HepG2 (cell line): ENCODE measurements around the gene TRDN. TPM values are rescaled to one million over a fixed set of nuclear protein-coding genes. Genes with fewer than 3 reads are reported as not detected.

Experiments
- ATAC-seq: fragments of 200-7000 bp; cut with Tn5 transposase; 3 replicates; pipeline ENCODE4 v1.9.1; 2020; ENCODE audit warnings: mild to moderate bottlenecking, moderate library complexity
- BruUV-seq: library from RNA; stranded (reverse); fragments of 400-500 nt; replicated peaks from 2 replicates; lab custom pipeline; 2021; lab: Mats Ljungman, UMichigan
- CTCF ChIA-PET: fragments of 300-600 bp; formaldehyde crosslinking; extraction: SDS; loops from one replicate; lab custom pipeline; 2021; ENCODE audit warnings: low total read pairs, inconsistent platforms, low intra/inter-chr PET ratio; lab: Yijun Ruan, JAX
- POLR2A ChIA-PET: fragments of 350-600 bp; sonication (Branson Sonifier 250); formaldehyde crosslinking; loops from one replicate; lab custom pipeline; 2020; ENCODE audit warnings: antibody characterized with exemption, inconsistent platforms; lab: Yijun Ruan, JAX
- DNase-seq: peaks from one replicate; pipeline ENCODE4 v3.0.0-alpha.2; 2015; ENCODE audit warnings: low spot score
- FAIRE-seq: peaks from 3 replicates; lab custom pipeline; 2011; peaks lifted over from hg19 to GRCh38; lab: Jason Lieb, UNC
- H2AFZ ChIP-seq: one replicate; pipeline ENCODE4 v1.6.1; 2011; ENCODE audit warnings: low read length, inconsistent platforms
- H3K27ac ChIP-seq: fragments of 300-600 bp; 3 replicates; pipeline ENCODE4 v1.8.0; 2011; ENCODE audit warnings: mixed run types, mild to moderate bottlenecking, mixed read lengths, low read length, inconsistent platforms; ENCODE audit not compliant: insufficient read depth; ENCODE audit errors: extremely low read length
- H3K27me3 ChIP-seq, 2 experiments: fragments of 200-600 bp in 1 of 2; 2 replicates in 1 of 2; 3 replicates in 1 of 2; pipeline versions ENCODE4 v1.6.0 to v1.8.0; 2011; ENCODE audit warnings: low read length in 2 of 2, mild to moderate bottlenecking in 2 of 2, moderate library complexity in 2 of 2, inconsistent platforms in 1 of 2; ENCODE audit not compliant: insufficient read depth in 2 of 2, control insufficient read depth in 1 of 2
- H3K36me3 ChIP-seq, 2 experiments: fragments of 200-600 bp in 1 of 2; replicated peaks in 1 of 2; 2 replicates in 1 of 2; 3 replicates in 1 of 2; pipeline versions ENCODE4 v1.5.1 to v1.8.0; 2011; ENCODE audit warnings: low read length in 2 of 2, inconsistent platforms in 1 of 2; ENCODE audit not compliant: insufficient read depth in 2 of 2, control insufficient read depth in 1 of 2
- H3K4me1 ChIP-seq: 2 replicates; pipeline ENCODE4 v1.5.1; 2012; ENCODE audit warnings: low read length, inconsistent platforms; ENCODE audit not compliant: insufficient read depth
- H3K4me2 ChIP-seq: 2 replicates; pipeline ENCODE4 v1.6.0; 2011; ENCODE audit warnings: low read depth, low read length, inconsistent platforms
- H3K4me3 ChIP-seq, 3 experiments: fragments of 200-600 bp in 1 of 3; sonication (generic), shearing (Covaris generic) in 1 of 3; replicated peaks in 1 of 3; 2 replicates each; pipeline ENCODE4 v1.5.1; 2011 to 2016; ENCODE audit warnings: low read length in 3 of 3, inconsistent platforms in 2 of 3, low read depth in 2 of 3, mild to moderate bottlenecking in 2 of 3, control low read depth in 1 of 3, mixed read lengths in 1 of 3; ENCODE audit not compliant: insufficient read depth in 1 of 3
- H3K79me2 ChIP-seq: one replicate; pipeline ENCODE4 v1.6.1; 2011; ENCODE audit warnings: low read length, inconsistent platforms; ENCODE audit not compliant: insufficient read depth
- H3K9ac ChIP-seq: 2 replicates; pipeline ENCODE4 v1.6.0; 2011; ENCODE audit warnings: mild to moderate bottlenecking, low read depth, low read length, inconsistent platforms; ENCODE audit not compliant: insufficient read depth
- H3K9me3 ChIP-seq: 2 replicates; pipeline ENCODE4 v1.5.1; 2012; ENCODE audit warnings: mild to moderate bottlenecking, low read length
- H4K20me1 ChIP-seq: 2 replicates; pipeline ENCODE4 v1.6.0; 2011; ENCODE audit warnings: inconsistent platforms, mild to moderate bottlenecking, low read length, moderate library complexity; ENCODE audit not compliant: insufficient read depth
- SP140L ChIP-seq: sonication (generic); formaldehyde crosslinking; IDR thresholded peaks from 2 replicates; pipeline ENCODE4 v1.4.0; 2020; ENCODE audit warnings: missing genetic modification reagents, borderline replicate concordance
- ZNF501 ChIP-seq: sonication (generic); formaldehyde crosslinking; IDR thresholded peaks from 2 replicates; pipeline ENCODE4 v1.5.1; 2020; ENCODE audit warnings: mild to moderate bottlenecking, moderate library complexity, missing genetic modification reagents
- WGBS: methylation state at CpG from one replicate; pipeline ENCODE4 v1.1.6; 2017; ENCODE audit warnings: low lambda C conversion rate; 5-methylcytosine and 5-hydroxymethylcytosine counted together
- in situ Hi-C: cut with HindIII; loops from 2 replicates; pipeline ENCODE4 v1.10.0; 2017; ENCODE audit warnings: low pct_unique_long_range_greater_than_20kb; ENCODE audit not compliant: extremely low pct_ligation_motif_present
- intact Hi-C: fragments of 100-400 bp; cut with micrococcal nuclease; formaldehyde crosslinking; loops from one replicate; pipeline ENCODE4 v1.10.0; 2022; ENCODE audit not compliant: unreplicated experiment
- polyA plus RNA-seq, 8 experiments: library from polyadenylated mRNA; depleted of rRNA in 3 of 8; stranded (reverse) in 7 of 8; unstranded in 1 of 8; fragments of >200 nt; fragmentation: Illumina TruSeq in 4 of 8; extraction: Trizol in 4 of 8; gene quantifications; 2 replicates each; pipeline versions ENCODE4 v1.2.1 to v1.2.3, GENCODE V29; 2011 to 2016; ENCODE audit warnings: low read depth in 4 of 8, missing spikeins in 1 of 8, mixed read lengths in 1 of 8; ENCODE audit not compliant: insufficient read depth in 1 of 8
- total RNA-seq, 5 experiments: library from RNA; depleted of rRNA; stranded (reverse); fragments of >200 nt; fragmentation: Illumina TruSeq; extraction: Trizol; gene quantifications; 2 replicates each; pipeline ENCODE4 v1.2.3, GENCODE V29; 2016; ENCODE audit warnings: low read depth in 1 of 5

The TRDN gene
- total and polyA plus RNA-seq, 2 of the 13 experiments (the other 11 are each of a cell fraction or from before 2014, with no cell fraction given) = not detected

DNA sequence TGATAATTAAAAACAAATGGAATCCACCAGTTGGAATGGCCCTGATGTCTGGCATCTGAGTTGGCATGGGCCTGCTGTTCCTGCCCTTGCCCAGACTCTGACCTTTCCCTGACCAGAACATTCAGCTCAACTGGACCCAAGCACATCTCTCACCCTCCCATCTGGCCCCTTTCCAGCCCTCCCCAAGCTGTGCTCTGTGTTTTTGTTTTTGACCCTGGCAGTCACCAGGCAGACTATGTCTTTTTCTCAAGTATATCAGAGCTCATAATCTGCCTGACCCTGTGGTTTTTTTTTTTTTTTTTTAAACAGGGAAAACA is 117.6 kb downstream of the TRDN start:
- no peak overlapping the region for H3K9ac ChIP-seq
- no peak overlapping the region for H3K4me3 ChIP-seq
- intact Hi-C loops = no loop called here
- H3K4me2 ChIP-seq = no peak overlapping the region
- no peak for TF ChIP-seq SP140L (CRISPR knock-in tag)
- no peaks in the 10 kb centered on the region for H3K79me2 ChIP-seq
- H3K36me3 ChIP-seq = no peaks in the 10 kb centered on the region
- H2AFZ ChIP-seq = no peak overlapping the region
- ATAC-seq = no peak
- no peaks in the 10 kb centered on the region for H3K4me1 ChIP-seq
- no peaks in the 10 kb centered on the region for H4K20me1 ChIP-seq
- DNase-seq = no peak
- in situ Hi-C loops = no loop called here
- POLR2A ChIA-PET = no interaction called here
- FAIRE-seq = no peak
- no TSS peak for BruUV-seq
- no peak overlapping the region for H3K27ac ChIP-seq
- no peaks in the 10 kb centered on the region for H3K9me3 ChIP-seq
- no peaks in the 10 kb centered on the region for H3K27me3 ChIP-seq
- CTCF ChIA-PET = no interaction called here

DNA sequence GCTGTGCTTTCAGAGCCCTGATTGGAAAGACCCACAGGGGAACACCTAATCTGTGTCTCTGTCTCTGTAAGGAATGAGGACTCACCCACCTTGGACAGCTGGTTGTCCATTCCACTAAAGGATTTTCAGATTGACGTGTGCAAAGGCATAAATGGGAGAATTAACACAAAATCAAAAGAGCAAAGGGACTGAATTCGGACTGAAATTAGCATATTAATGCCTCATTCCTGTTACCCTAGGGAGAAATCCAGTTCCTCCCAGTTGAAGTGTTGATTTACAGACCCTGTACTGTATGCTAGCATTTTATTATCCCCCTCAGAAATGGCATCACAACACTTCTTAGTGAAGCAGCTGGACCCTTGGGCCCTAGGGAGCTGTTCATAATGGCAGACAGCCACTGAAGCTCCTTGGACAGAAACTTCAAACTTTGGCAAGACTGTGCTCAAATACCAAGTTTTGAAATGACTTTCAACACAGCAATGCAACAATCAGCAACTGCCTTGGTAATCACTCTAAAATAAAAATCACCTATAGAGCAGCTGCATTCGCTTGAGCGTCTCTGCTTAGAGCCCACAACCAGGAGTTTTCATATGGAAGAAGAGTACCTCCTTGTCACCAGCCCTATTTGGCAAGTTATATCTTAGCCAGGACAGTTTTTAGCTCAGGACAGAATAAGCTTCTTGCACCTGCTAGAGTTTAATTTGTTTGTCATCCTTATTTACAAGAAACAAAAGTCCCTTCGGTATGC is 118.1 kb downstream of the TRDN start:
- intact Hi-C loops (no loop called here), in situ Hi-C loops (no loop called here)

More for the DNA sequence above, 118.1 kb downstream of the TRDN start:
- Histone ChIP-seq H3K79me2 (no peaks in the 10 kb centered on the region), H3K36me3 (no peaks in the 10 kb centered on the region), H3K9me3 (no peaks in the 10 kb centered on the region), H3K27me3 (no peaks in the 10 kb centered on the region), H3K4me2 (no peak overlapping the region), H2AFZ (no peak overlapping the region), H3K27ac (no peak overlapping the region), H3K4me1 (no peaks in the 10 kb centered on the region), H3K4me3 (no peak overlapping the region), H3K9ac (no peak overlapping the region), H4K20me1 (no peaks in the 10 kb centered on the region)
- no TSS peak for BruUV-seq
- ATAC-seq = no peak
- 29% methylated on average over 5 of the region's 5 CpGs for WGBS
- TF ChIP-seq ZNF501 (CRISPR knock-in tag) = no peak
- DNase-seq = no peak
- POLR2A ChIA-PET = no interaction called here
- no peak for FAIRE-seq
- CTCF ChIA-PET = no interaction called here
